ENCODE data around the gene PSMA3. TPM values are rescaled to one million over a fixed set of nuclear protein-coding genes. Genes with fewer than 3 reads are reported as not detected.

PSMA3 gene
- total and polyA plus RNA-seq, 7 donors = 69.5 to 217 (median 112) TPM

- no peaks in the 10 kb centered on the region for H3K27me3 ChIP-seq
- peak overlapping the region; percentile 93 to 97 (median 94) for H3K4me3 ChIP-seq
- TF ChIP-seq POLR2AphosphoS5 (IDR thresholded peaks at IDR 0.05) (no peak), EP300 (IDR thresholded peaks at IDR 0.05) (no peak), CTCF (IDR thresholded peaks at IDR 0.05) (no peak), POLR2A (IDR thresholded peaks at IDR 0.05) (no peak)
- 0% methylated on average over 11 of the region's 11 CpGs for WGBS, 2 donors
- no peaks in the 10 kb centered on the region for H3K9me3 ChIP-seq
- no peak for DNase-seq
- intact Hi-C loops (cut with DNase I) = loop anchor here (2.0 kb wide), 1 partner anchor 38 kb away; no protein-coding TSS in a partner anchor
- peaks cover 0 to 26% (median 4%) of the 10 kb centered on the region in 4 donors for H3K36me3 ChIP-seq
- H3K4me1 ChIP-seq = peaks cover 0 to 23% (median 16%) of the 10 kb centered on the region in 4 donors
- peak overlapping the region; percentile 89 to 97 (median 96) for H3K27ac ChIP-seq
Observed at GRCh38 chr14:58200480-58200841, 44.2 kb upstream of the PSMA3 start.

GRCh38 chr14:58200846-58201245 lies 43.8 kb upstream of the PSMA3 start:
- H3K36me3 ChIP-seq = peaks cover 0 to 28% (median 4%) of the 10 kb centered on the region in 4 donors
- WGBS, 2 donors = 1% methylated on average over 2 of the region's 2 CpGs
- DNase-seq = no peak
- TF ChIP-seq EP300 (IDR thresholded peaks at IDR 0.05) (no peak), POLR2A (IDR thresholded peaks at IDR 0.05) (no peak), CTCF (IDR thresholded peaks at IDR 0.05) (no peak), POLR2AphosphoS5 (IDR thresholded peaks at IDR 0.05) (no peak)
- intact Hi-C loops (cut with DNase I) = loop anchor here (2.0 kb wide), 1 partner anchor 38 kb away; no protein-coding TSS in a partner anchor
- H3K27ac ChIP-seq = peak overlapping the region; percentile 89 to 97 (median 96)
- peaks cover 0 to 23% (median 16%) of the 10 kb centered on the region in 4 donors for H3K4me1 ChIP-seq
- peak overlapping the region; percentile 93 to 97 (median 94) for H3K4me3 ChIP-seq
- H3K27me3 ChIP-seq = no peaks in the 10 kb centered on the region
- no peaks in the 10 kb centered on the region for H3K9me3 ChIP-seq

- DNase-seq = no peak
- H3K4me3 ChIP-seq = no peak overlapping the region
- H3K36me3 ChIP-seq = peaks cover 7 to 97% (median 30%) of the 10 kb centered on the region in 4 donors
- no peak overlapping the region for H3K27ac ChIP-seq
- no peaks in the 10 kb centered on the region for H3K9me3 ChIP-seq
- no peaks in the 10 kb centered on the region for H3K4me1 ChIP-seq
- TF ChIP-seq EP300 (IDR thresholded peaks at IDR 0.05) = no peak
- no peak for TF ChIP-seq POLR2A (IDR thresholded peaks at IDR 0.05)
- no peak for TF ChIP-seq POLR2AphosphoS5 (IDR thresholded peaks at IDR 0.05)
- TF ChIP-seq CTCF (IDR thresholded peaks at IDR 0.05) = no peak
- intact Hi-C loops (cut with DNase I) = no loop called here
- H3K27me3 ChIP-seq = no peaks in the 10 kb centered on the region
Observed at GRCh38 chr14:58213176-58213575, 31.5 kb upstream of the PSMA3 start.

- Histone ChIP-seq H3K27ac (no peak overlapping the region), H3K4me3 (no peak overlapping the region), H3K9me3 (no peaks in the 10 kb centered on the region), H3K27me3 (no peaks in the 10 kb centered on the region), H3K4me1 (no peaks in the 10 kb centered on the region), H3K36me3 (peaks cover 7 to 93% (median 24%) of the 10 kb centered on the region in 4 donors)
- 88 to 90% methylated on average over 2 of the region's 2 CpGs for WGBS, 2 donors
- intact Hi-C loops (cut with DNase I) = no loop called here
- no peak for DNase-seq
- TF ChIP-seq EP300 (IDR thresholded peaks at IDR 0.05) (no peak), CTCF (IDR thresholded peaks at IDR 0.05) (no peak)
Observed at GRCh38 chr14:58215191-58215914, 29.3 kb upstream of the PSMA3 start.
